ENCODE measurements around the gene NRG2.

Gene NRG2

GRCh38 chr5:139817362-139817761 is 225.7 kb downstream of the NRG2 start:
- 0 out of 2 replicates have a peak, but pooled peaks cover 4% of the 10 kb centered on the region for H3K27me3 ChIP-seq
- H4K20me1 ChIP-seq: no peaks in the 10 kb centered on the region
- H3K27ac ChIP-seq: no peak overlapping the region
- no peaks in the 10 kb centered on the region for H3K4me1 ChIP-seq
- H3K9ac ChIP-seq: no peak overlapping the region
- H3K4me2 ChIP-seq: no peak overlapping the region
- no peak overlapping the region for H3K4me3 ChIP-seq
- peaks cover 17% of the 10 kb centered on the region for H3K9me3 ChIP-seq
- TF ChIP-seq Cebpa-rat (IDR thresholded peaks at IDR 0.05): no peak
- H3K36me3 ChIP-seq: no peaks in the 10 kb centered on the region

- Histone ChIP-seq H3K4me3 (no peak overlapping the region), H3K4me1 (no peaks in the 10 kb centered on the region), H3K36me3 (no peaks in the 10 kb centered on the region), H3K9ac (no peak overlapping the region), H3K9me3 (peaks cover 17% of the 10 kb centered on the region), H4K20me1 (no peaks in the 10 kb centered on the region), H3K27ac (no peak overlapping the region), H3K4me2 (no peak overlapping the region), H3K27me3 (0 out of 2 replicates have a peak, but pooled peaks cover 4% of the 10 kb centered on the region)
- no peak for TF ChIP-seq Cebpa-rat (IDR thresholded peaks at IDR 0.05)
Observed at GRCh38 chr5:139816566-139816965, 226.5 kb downstream of the NRG2 start.

- TF ChIP-seq Cebpa-rat (IDR thresholded peaks at IDR 0.05): no peak
- no peaks in the 10 kb centered on the region for H3K4me1 ChIP-seq
- no peak overlapping the region for H3K4me3 ChIP-seq
- H3K27me3 ChIP-seq: 0 out of 2 replicates have a peak, but pooled peaks cover 4% of the 10 kb centered on the region
- H3K9me3 ChIP-seq: peaks cover 17% of the 10 kb centered on the region
- no peaks in the 10 kb centered on the region for H3K36me3 ChIP-seq
- no peaks in the 10 kb centered on the region; the same call in 1 of the 2 replicates for H4K20me1 ChIP-seq
- no peak overlapping the region for H3K9ac ChIP-seq
- no peak overlapping the region for H3K4me2 ChIP-seq
- no peak overlapping the region for H3K27ac ChIP-seq
Observed at GRCh38 chr5:139814704-139815280, 228.3 kb downstream of the NRG2 start.

- Histone ChIP-seq H3K27ac (no peak overlapping the region), H3K27me3 (0 out of 2 replicates have a peak, but pooled peaks cover under 1% of the 10 kb centered on the region), H3K4me3 (no peak overlapping the region), H3K4me1 (no peaks in the 10 kb centered on the region), H3K4me2 (no peak overlapping the region), H3K36me3 (no peaks in the 10 kb centered on the region), H3K9ac (no peak overlapping the region), H3K9me3 (peaks cover 13% of the 10 kb centered on the region), H4K20me1 (peaks cover 2% of the 10 kb centered on the region; the same call in 1 of the 2 replicates)
- no peak for TF ChIP-seq Cebpa-rat (IDR thresholded peaks at IDR 0.05)
Observed at GRCh38 chr5:139814191-139814601, 228.9 kb downstream of the NRG2 start.

DNA sequence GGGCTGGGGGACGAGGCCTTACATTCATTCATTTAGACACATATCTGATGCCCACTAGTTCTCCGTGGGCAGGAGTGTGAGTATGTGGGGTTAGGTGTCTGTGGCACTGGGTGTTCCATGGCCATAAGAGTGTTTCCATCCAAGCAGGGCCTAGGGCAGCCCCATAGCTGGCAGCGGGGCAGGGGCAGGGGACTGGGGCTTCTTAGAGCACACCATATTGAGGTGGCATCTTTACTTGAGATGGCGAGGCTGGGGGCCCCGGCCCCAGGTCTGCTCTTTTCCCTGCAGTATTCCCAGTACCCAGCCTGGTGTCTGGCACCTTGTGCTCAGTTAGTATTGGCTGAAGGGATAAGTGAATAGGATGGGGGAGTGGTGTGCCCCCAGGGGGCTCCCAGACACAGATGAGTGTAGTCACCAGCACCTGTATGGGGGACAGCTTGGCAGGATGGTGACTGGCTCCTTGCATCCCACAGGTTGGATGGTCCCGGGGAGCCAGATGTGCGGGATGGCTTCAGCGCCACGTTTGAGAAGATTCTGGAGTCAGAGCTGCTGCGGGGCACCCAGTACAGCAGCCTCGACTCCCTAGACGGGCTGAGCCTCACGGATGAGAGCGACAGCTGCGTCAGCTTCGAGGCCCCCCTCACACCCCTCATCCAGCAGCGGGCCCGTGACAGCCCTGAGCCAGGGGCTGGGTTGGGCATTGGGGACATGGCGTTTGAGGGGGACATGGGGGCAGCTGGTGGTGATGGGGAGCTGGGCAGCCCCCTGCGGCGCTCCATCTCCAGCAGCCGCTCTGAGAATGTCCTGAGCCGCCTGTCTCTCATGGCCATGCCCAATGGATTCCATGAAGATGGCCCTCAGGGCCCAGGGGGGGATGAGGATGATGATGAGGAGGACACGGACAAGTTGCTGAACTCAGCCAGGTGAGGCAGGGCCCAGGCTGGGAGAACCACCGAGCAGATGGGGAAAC is 230.0 kb downstream of the NRG2 start:
- Histone ChIP-seq H3K4me2 (no peak overlapping the region), H3K9ac (no peak overlapping the region), H3K27ac (no peak overlapping the region), H3K4me3 (no peak overlapping the region), H3K4me1 (no peaks in the 10 kb centered on the region), H3K27me3 (no peaks in the 10 kb centered on the region), H3K9me3 (peaks cover 3% of the 10 kb centered on the region; the same call in 1 of the 2 replicates), H3K36me3 (no peaks in the 10 kb centered on the region), H4K20me1 (peaks cover 12% of the 10 kb centered on the region; the same call in 1 of the 2 replicates)
- TF ChIP-seq Cebpa-rat (IDR thresholded peaks at IDR 0.05): no peak

DNA sequence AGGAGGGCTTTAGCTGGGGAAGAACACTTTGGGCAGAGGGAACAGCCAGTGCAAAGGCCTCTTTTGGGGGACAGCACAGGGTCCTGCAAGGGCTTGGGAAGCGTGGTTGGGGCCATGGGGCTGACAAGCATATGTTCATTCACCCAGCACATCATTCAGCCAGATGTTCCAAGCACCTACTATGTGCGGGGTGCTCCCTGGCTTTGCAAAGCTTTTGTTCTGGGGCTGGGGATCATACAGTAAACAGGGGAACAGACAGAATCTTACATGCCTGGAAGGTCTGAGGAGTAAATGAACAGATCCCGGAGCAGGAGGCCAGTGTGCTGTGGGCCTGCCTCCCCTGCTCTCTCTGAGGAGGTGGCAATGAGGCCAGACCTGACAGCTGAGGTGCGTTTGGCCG is 230.8 kb downstream of the NRG2 start:
- H3K27ac ChIP-seq: no peak overlapping the region
- H3K9ac ChIP-seq: no peak overlapping the region
- no peaks in the 10 kb centered on the region for H3K9me3 ChIP-seq
- no peaks in the 10 kb centered on the region for H3K4me1 ChIP-seq
- H3K27me3 ChIP-seq: no peaks in the 10 kb centered on the region
- no peak overlapping the region for H3K4me2 ChIP-seq
- peaks cover 13% of the 10 kb centered on the region; the same call in 1 of the 2 replicates for H4K20me1 ChIP-seq
- TF ChIP-seq Cebpa-rat (IDR thresholded peaks at IDR 0.05): no peak
- no peaks in the 10 kb centered on the region for H3K36me3 ChIP-seq
- no peak overlapping the region for H3K4me3 ChIP-seq

DNA sequence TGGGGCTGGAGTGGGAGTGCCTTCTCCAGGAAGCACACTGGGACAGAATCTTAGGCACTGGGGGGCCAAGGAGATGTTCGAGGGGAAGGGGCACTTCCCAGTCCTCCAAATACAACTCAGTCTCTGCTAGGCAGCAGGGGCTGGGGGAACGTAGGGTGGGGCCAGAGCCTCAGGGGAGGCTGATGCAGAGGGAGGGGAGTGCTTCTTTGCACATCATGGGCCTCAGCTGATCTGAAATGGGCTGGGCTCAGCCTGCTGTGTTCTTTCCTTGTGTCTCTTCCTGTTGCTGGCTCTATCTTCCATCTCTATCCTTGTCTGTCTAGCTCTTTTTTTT is 231.9 kb downstream of the NRG2 start:
- H3K27me3 ChIP-seq: no peaks in the 10 kb centered on the region
- no peak overlapping the region for H3K4me2 ChIP-seq
- no peak overlapping the region for H3K4me3 ChIP-seq
- no peaks in the 10 kb centered on the region for H3K9me3 ChIP-seq
- H3K27ac ChIP-seq: no peak overlapping the region
- peaks cover 13% of the 10 kb centered on the region; the same call in 1 of the 2 replicates for H4K20me1 ChIP-seq
- TF ChIP-seq Cebpa-rat (IDR thresholded peaks at IDR 0.05): no peak
- no peak overlapping the region for H3K9ac ChIP-seq
- no peaks in the 10 kb centered on the region for H3K4me1 ChIP-seq
- H3K36me3 ChIP-seq: no peaks in the 10 kb centered on the region

DNA sequence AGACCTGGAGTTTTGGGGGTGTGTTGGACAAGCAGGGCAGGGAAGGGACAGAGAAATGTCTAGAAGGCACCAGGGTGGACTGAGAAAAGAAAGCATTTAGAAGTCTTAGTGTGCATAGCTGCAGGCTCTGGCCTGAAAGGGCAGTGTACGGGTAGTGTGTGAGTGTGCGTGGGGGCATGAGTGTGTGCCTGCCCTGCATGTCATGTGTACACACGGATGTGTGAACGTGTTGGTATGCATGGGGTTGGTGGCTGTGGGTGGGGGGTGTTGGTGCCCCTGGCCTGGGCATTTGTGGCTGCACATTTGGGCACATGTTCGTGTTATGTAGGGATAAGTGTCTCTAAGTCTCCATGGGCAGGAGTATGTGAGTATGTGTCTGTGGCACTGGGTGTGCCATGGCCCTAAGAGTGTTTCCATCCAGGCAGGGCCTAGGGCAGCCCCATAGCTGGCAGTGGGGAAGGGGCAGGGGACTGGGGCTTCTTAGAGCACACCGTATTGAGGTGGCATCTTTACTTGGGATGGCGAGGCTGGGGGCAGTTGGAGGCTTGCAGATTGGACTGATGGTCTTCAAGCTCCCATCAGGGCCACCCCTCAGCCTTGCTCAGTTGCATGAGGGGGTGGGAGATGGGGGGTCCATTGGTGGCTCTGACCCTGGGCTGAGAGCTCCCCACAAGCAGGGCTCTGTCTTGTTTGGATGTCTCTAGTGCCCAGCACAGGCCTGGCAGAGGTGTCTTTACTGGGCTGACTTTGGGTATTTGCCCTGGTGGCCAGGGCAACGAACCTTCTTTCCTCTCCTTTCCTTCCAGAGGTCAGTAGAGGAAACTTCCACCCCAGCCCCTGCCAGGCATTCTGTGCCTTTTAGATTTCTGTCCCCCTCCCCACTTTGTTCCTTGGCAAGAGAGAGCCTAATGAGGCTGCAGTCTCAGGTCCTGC is 232.5 kb downstream of the NRG2 start:
- H3K4me1 ChIP-seq: no peaks in the 10 kb centered on the region
- H3K27me3 ChIP-seq: no peaks in the 10 kb centered on the region
- no peak for TF ChIP-seq Cebpa-rat (IDR thresholded peaks at IDR 0.05)
- H3K36me3 ChIP-seq: no peaks in the 10 kb centered on the region
- H3K9me3 ChIP-seq: no peaks in the 10 kb centered on the region
- no peak overlapping the region for H3K4me2 ChIP-seq
- H4K20me1 ChIP-seq: peaks cover 13% of the 10 kb centered on the region; the same call in 1 of the 2 replicates
- H3K9ac ChIP-seq: no peak overlapping the region
- no peak overlapping the region for H3K27ac ChIP-seq
- H3K4me3 ChIP-seq: no peak overlapping the region

DNA sequence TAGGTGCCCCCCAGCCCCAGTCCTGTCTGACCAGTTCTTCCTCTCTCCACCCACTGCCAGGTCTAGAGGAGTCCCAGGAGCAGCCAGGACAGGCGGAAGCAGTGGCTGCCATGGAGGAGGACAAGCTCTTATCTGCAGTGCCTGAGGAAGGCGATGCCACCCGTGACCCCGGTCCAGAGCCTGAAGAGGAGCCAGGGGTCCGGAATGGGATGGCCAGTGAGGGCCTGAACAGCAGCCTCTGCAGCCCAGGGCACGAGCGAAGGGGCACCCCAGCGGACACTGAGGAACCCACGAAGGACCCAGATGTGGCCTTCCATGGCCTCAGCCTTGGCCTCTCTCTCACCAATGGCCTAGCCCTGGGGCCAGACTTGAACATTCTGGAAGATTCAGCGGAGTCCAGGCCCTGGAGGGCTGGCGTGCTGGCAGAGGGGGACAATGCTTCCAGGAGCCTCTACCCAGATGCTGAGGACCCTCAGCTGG is 233.7 kb downstream of the NRG2 start:
- H3K4me1 ChIP-seq: no peaks in the 10 kb centered on the region
- peaks cover 13% of the 10 kb centered on the region; the same call in 1 of the 2 replicates for H4K20me1 ChIP-seq
- no peaks in the 10 kb centered on the region for H3K36me3 ChIP-seq
- H3K9ac ChIP-seq: no peak overlapping the region
- H3K4me3 ChIP-seq: no peak overlapping the region
- no peaks in the 10 kb centered on the region for H3K27me3 ChIP-seq
- no peak overlapping the region for H3K27ac ChIP-seq
- no peak for TF ChIP-seq Cebpa-rat (IDR thresholded peaks at IDR 0.05)
- no peaks in the 10 kb centered on the region for H3K9me3 ChIP-seq
- no peak overlapping the region for H3K4me2 ChIP-seq

Data from BLaER1 (cell line).